ENCODE data around the gene CRIP2.

Gene CRIP2

GRCh38 chr14:105472486-105472991, 2.1 kb upstream of the CRIP2 start:
- TF ChIP-seq ZBTB7A (IDR thresholded peaks at IDR 0.05; ENCODE audit: low read depth): peak; percentile 73
- TF ChIP-seq TEAD4 (IDR thresholded peaks at IDR 0.05): peak; percentile 79
- TF ChIP-seq USF1 (IDR thresholded peaks at IDR 0.05): no peak
- TF ChIP-seq EGR1 (IDR thresholded peaks at IDR 0.05): no peak
- TF ChIP-seq TAF1 (IDR thresholded peaks at IDR 0.05; ENCODE audit: low read depth): no peak
- peak; percentile 91 for TF ChIP-seq TCF12 (IDR thresholded peaks at IDR 0.05; ENCODE audit: low read depth)
- TF ChIP-seq CREB1 (IDR thresholded peaks at IDR 0.05; ENCODE audit: low read depth): no peak
- peak; percentile 51 for TF ChIP-seq MAX (IDR thresholded peaks at IDR 0.05)
- peak; percentile 54; the same call in 1 of the 2 replicates for TF ChIP-seq FOXM1 (IDR thresholded peaks at IDR 0.05; ENCODE audit: borderline replicate concordance, low read depth)
- no peak for TF ChIP-seq REST (IDR thresholded peaks at IDR 0.05; ENCODE audit: low read depth)
- no peak; the same call in 1 of the 2 replicates for TF ChIP-seq CEBPB (IDR thresholded peaks at IDR 0.05)
- TF ChIP-seq EP300 (IDR thresholded peaks at IDR 0.05; ENCODE audit: borderline replicate concordance): peak; percentile 81
- peak; percentile 92 for TF ChIP-seq NFIC (IDR thresholded peaks at IDR 0.05)
- no peak for TF ChIP-seq YY1 (IDR thresholded peaks at IDR 0.05; ENCODE audit: low read depth)
- peak; percentile 6; the same call in 1 of the 2 replicates for TF ChIP-seq RAD21 (IDR thresholded peaks at IDR 0.05; ENCODE audit: low read depth)

- no peak for TF ChIP-seq YY1 (IDR thresholded peaks at IDR 0.05; ENCODE audit: low read depth)
- TF ChIP-seq CREB1 (IDR thresholded peaks at IDR 0.05; ENCODE audit: low read depth): no peak
- no peak for TF ChIP-seq TEAD4 (IDR thresholded peaks at IDR 0.05)
- peak; percentile 42 for TF ChIP-seq EP300 (IDR thresholded peaks at IDR 0.05; ENCODE audit: borderline replicate concordance)
- peak; percentile 79 for TF ChIP-seq TCF12 (IDR thresholded peaks at IDR 0.05; ENCODE audit: low read depth)
- TF ChIP-seq TAF1 (IDR thresholded peaks at IDR 0.05; ENCODE audit: low read depth): no peak
- TF ChIP-seq CEBPB (IDR thresholded peaks at IDR 0.05): no peak
- TF ChIP-seq MAX (IDR thresholded peaks at IDR 0.05): 0 out of 2 replicates have a peak, but pooled peaks have one; percentile 6
- peak; percentile 82; the same call in 1 of the 2 replicates for TF ChIP-seq ZBTB7A (IDR thresholded peaks at IDR 0.05; ENCODE audit: low read depth)
- TF ChIP-seq EGR1 (IDR thresholded peaks at IDR 0.05): no peak
- TF ChIP-seq NFIC (IDR thresholded peaks at IDR 0.05): no peak; the same call in none of the 2 replicates
- TF ChIP-seq USF1 (IDR thresholded peaks at IDR 0.05): no peak
Observed at GRCh38 chr14:105473033-105473676, 1.5 kb upstream of the CRIP2 start.

- TF ChIP-seq EGR1 (IDR thresholded peaks at IDR 0.05): peak; percentile 31
- TF ChIP-seq CREB1 (IDR thresholded peaks at IDR 0.05; ENCODE audit: low read depth): no peak
- TF ChIP-seq TCF12 (IDR thresholded peaks at IDR 0.05; ENCODE audit: low read depth): peak; percentile 64; the same call in 1 of the 2 replicates
- TF ChIP-seq MAX (IDR thresholded peaks at IDR 0.05): peak; percentile 41
- no peak for TF ChIP-seq CEBPB (IDR thresholded peaks at IDR 0.05)
- TF ChIP-seq EP300 (IDR thresholded peaks at IDR 0.05; ENCODE audit: borderline replicate concordance): peak; percentile 55; the same call in 1 of the 2 replicates
- peak; percentile 84 for TF ChIP-seq ZBTB7A (IDR thresholded peaks at IDR 0.05; ENCODE audit: low read depth)
- no peak for TF ChIP-seq USF1 (IDR thresholded peaks at IDR 0.05)
- TF ChIP-seq REST (IDR thresholded peaks at IDR 0.05; ENCODE audit: low read depth): peak; percentile 76
- TF ChIP-seq RAD21 (IDR thresholded peaks at IDR 0.05; ENCODE audit: low read depth): 0 out of 2 replicates have a peak, but pooled peaks have one; percentile 3
- TF ChIP-seq YY1 (IDR thresholded peaks at IDR 0.05; ENCODE audit: low read depth): no peak
- no peak for TF ChIP-seq TAF1 (IDR thresholded peaks at IDR 0.05; ENCODE audit: low read depth)
- peak; percentile 35; the same call in 1 of the 2 replicates for TF ChIP-seq NFIC (IDR thresholded peaks at IDR 0.05)
- no peak for TF ChIP-seq TEAD4 (IDR thresholded peaks at IDR 0.05)
- no peak for TF ChIP-seq FOXM1 (IDR thresholded peaks at IDR 0.05; ENCODE audit: borderline replicate concordance, low read depth)
Observed at GRCh38 chr14:105473677-105474482, 741 bp upstream of the CRIP2 start.

Data from Ishikawa (cell line).